Measurements from ENCODE around the gene LARP4B.

DNA sequence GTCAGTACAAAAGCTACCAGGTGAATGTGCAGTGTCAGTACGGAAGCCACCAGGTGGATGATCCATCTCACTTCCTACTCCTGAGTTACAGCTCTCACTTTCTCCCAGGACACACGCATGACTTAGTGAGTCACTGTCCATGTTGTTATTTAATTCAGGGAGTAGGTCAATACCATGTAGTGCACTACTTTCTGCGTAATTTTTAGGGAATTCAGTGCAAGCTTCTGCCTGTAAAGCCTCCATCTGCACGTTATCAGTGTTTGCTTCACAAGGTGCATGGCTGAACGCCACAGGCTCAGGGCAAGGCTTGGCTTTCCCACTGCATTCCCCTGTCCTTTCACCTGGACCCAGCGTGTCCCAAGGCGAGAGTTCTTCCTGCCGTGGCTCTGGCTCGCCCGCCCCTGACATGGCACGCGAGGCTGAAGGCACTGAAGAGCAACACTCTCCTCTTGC lies 59.5 kb downstream of the LARP4B start:
- TF ChIP-seq POLR2AphosphoS5 (IDR thresholded peaks at IDR 0.05; ENCODE audit: insufficient read depth, low read depth, low read length) (no peak), POLR2A (IDR thresholded peaks at IDR 0.05; ENCODE audit: low read depth, low read length) (no peak), CTCF (IDR thresholded peaks at IDR 0.05; ENCODE audit: extremely low read depth in 1 of 2, insufficient read depth in 1 of 2, low read depth in 1 of 2, low read length in 2 of 2) (no peak), FOS (IDR thresholded peaks at IDR 0.05; ENCODE audit: borderline replicate concordance, insufficient read depth, low read length) (no peak), GATA2 (IDR thresholded peaks at IDR 0.05; ENCODE audit: insufficient read depth, insufficient read length, low read depth, low read length) (no peak), JUN (IDR thresholded peaks at IDR 0.05; ENCODE audit: borderline replicate concordance, insufficient read depth, insufficient read length, low read depth) (no peak), EZH2 (IDR thresholded peaks at IDR 0.05; ENCODE audit: borderline replicate concordance, low read depth, low read length, severe bottlenecking) (no peak)

All from endothelial cell of umbilical vein (primary cell).